ENCODE measurements around the gene RNF167. TPM values are rescaled to one million over a fixed set of nuclear protein-coding genes. Genes with fewer than 3 reads are reported as not detected.

RNF167 gene
- total and polyA plus RNA-seq, 2 of the 13 experiments (the other 11 are each of a cell fraction or from before 2014, with no cell fraction given), result 44.1 to 45.4 TPM

- 0 out of 2 replicates have a peak, but pooled peaks have one; percentile 47 for TF ChIP-seq ZNF609 (CRISPR knock-in tag; IDR thresholded peaks at IDR 0.05; ENCODE audit: borderline replicate concordance)
- 0 out of 2 replicates have a peak, but pooled peaks have one; percentile 52 for TF ChIP-seq CSRNP1 (CRISPR knock-in tag; IDR thresholded peaks at IDR 0.05)
- TF ChIP-seq HDAC2 (CRISPR knock-in tag; IDR thresholded peaks at IDR 0.05), result no peak
- TF ChIP-seq ZNF446 (CRISPR knock-in tag; IDR thresholded peaks at IDR 0.05), result no peak; the same call in 1 of the 2 replicates
- no peak for TF ChIP-seq ZNF552 (CRISPR knock-in tag; IDR thresholded peaks at IDR 0.05; ENCODE audit: borderline replicate concordance)
- peak; percentile 91 for TF ChIP-seq ZNF607 (CRISPR knock-in tag; IDR thresholded peaks at IDR 0.05; ENCODE audit: borderline replicate concordance)
- TF ChIP-seq HOXA7 (CRISPR knock-in tag; IDR thresholded peaks at IDR 0.05), result no peak
- TF ChIP-seq BCL3 (CRISPR knock-in tag; IDR thresholded peaks at IDR 0.05), result peak; percentile 93
- no peak for TF ChIP-seq RXRB (CRISPR knock-in tag; IDR thresholded peaks at IDR 0.05; ENCODE audit: borderline replicate concordance)
- TF ChIP-seq USF2 (IDR thresholded peaks at IDR 0.05; ENCODE audit: low read depth, low read length), result no peak
- peak; percentile 47; the same call in 1 of the 2 replicates for TF ChIP-seq USF2 (CRISPR knock-in tag; IDR thresholded peaks at IDR 0.05; ENCODE audit: borderline replicate concordance)
- TF ChIP-seq GABPB1 (CRISPR knock-in tag; IDR thresholded peaks at IDR 0.05), result peak; percentile 53; the same call in 1 of the 2 replicates
- TF ChIP-seq FOXA3 (CRISPR knock-in tag; IDR thresholded peaks at IDR 0.05), result no peak
- peak; percentile 88 for TF ChIP-seq AFF4 (CRISPR knock-in tag; IDR thresholded peaks at IDR 0.05)
These were observed 8.3 kb downstream of the RNF167 start, which contains the start of gene PFN1 (continued) for GRCh38 chr17:4948166-4948930.

Measured in HepG2 (cell line).